HG03469 (cell line): ENCODE results near the gene LNPK.
"Not testable (repeated sequence)": the region's sequence is repeated elsewhere in the genome, so short reads cannot be mapped to it uniquely, and the experiment has no call there.

Experiments
- ATAC-seq: cut with Tn5 transposase; IDR thresholded peaks from one replicate; pipeline ENCODE4 v1.9.1; 2021; ENCODE audit warnings: mild to moderate bottlenecking, moderate library complexity, moderate number of reproducible peaks; ENCODE audit not compliant: unreplicated experiment

Gene LNPK

GRCh38 chr2:175973373-175973772 is 28.7 kb downstream of the LNPK start:
- no peak for ATAC-seq

- ATAC-seq: no peak
Observed at GRCh38 chr2:175966839-175967238, 35.2 kb downstream of the LNPK start.

- no peak for ATAC-seq
Observed at GRCh38 chr2:175965773-175966172, 36.3 kb downstream of the LNPK start.

- ATAC-seq: no peak
Observed at GRCh38 chr2:175964195-175964594, 37.9 kb downstream of the LNPK start.

GRCh38 chr2:175963171-175963570 is 38.9 kb downstream of the LNPK start:
- not testable (repeated sequence) for ATAC-seq

DNA sequence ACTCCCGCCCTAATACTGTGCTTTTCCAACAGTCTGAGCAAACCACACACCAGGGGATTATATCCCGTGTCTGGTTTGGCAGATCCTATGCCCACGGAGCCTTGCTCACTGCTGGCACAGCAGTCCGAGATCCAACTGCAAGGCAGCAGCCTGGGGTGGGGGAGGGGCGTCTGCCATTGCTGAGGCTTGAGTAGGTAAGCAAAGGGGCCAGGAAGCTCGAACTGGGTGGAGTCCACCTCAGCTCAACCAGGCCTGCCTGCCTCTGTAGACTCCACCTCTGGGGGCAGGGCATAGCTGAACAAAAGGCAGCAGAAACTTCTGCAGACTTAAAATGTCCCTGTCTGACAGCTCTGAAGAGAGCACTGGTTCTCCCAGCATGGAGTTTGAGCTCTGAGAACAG is 44.2 kb downstream of the LNPK start:
- ATAC-seq: no peak

DNA sequence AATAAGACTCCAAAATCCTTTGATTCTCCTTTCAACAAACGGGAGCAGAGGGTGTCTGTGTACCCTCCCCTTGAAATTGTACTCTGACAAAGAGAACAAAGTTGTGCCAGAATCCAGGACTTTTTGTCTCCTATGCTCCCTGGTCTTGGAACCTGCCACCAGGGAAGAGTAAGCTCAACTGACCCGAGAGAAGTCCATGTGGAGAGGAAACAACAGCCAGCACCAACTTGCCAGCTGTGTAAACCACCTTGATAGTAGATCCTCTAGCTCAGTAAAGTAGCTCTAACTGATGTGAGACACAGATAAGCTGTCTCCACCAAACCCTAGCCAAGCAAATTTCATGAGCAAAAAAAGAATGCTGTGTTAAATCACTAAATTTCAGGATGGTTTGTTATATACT is 46.9 kb downstream of the LNPK start:
- no peak for ATAC-seq

GRCh38 chr2:175950512-175950911 is 51.6 kb downstream of the LNPK start:
- ATAC-seq: no peak

DNA sequence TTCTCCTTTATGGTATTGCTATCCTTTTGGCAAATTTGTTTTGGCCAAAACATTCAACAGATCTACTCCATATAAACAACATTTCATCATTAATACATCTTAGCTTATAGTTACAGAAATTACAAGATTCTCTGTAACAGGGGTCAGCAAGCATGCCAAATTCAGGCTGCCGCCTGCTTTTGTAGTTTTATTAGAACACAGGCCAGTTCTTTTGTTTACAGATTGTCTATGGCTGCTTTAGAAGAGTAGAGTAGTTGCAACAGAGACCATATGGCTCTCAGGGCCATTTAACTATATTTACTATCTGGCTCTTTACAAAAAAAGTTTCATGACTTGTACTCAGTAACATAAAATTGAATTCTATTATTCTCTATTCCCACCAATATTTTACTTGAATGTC is 53.9 kb downstream of the LNPK start:
- ATAC-seq: no peak

DNA sequence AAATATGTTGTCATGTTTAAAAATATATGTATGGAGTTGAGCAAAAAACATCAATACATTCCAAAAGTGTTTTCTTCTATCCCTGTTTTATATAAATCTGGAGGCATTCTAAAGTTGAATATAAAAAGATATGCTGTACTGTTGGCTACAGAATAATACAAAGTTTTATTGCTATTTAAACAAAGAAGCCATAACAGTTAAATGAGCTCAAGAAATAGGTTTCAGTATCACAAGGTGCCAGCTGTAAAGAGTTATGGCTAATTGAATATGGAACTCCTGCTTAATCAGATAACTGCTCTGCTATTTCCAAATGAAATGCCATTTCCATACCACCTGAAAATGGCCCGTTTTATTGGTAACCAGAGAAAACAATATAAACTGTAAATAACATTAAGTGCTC is 55.0 kb downstream of the LNPK start:
- ATAC-seq: no peak

DNA sequence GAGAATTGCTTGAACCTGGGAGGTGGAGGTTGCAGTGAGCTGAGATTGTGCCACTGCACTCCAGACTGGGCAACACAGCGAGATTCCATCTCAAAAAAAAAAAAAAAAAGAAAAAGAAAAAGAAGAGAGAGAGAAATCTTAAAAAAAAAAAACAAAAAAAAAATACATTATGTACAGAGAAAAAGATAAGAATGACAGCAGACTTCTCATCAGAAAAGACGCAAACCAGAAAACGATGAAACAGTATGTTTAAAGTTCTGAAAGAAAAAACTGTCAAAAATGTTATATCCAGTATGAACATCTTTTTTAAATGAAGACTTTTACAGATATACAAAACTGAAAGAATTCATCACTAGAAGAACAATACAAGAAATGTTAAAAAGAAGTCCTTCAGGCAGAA is 60.4 kb downstream of the LNPK start:
- no peak for ATAC-seq

DNA sequence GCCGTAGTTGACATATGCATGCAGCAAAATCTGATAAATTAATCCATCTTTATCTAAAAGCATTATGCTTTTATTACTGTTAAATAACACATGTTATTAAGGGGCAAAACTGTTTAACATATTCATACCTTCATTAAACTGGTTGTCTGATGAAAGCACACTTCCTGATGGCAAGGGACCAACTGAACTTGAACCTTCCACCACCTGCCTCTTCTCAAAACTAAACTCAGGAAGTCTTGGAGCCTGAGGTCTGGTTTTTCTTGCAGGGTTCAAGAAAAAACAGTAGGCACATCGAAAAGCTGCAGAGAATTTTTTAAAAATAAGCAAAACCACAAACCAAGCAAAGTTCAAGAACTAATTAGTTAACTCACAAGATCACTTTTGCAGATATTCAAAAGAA is 64.9 kb downstream of the LNPK start:
- no peak for ATAC-seq

DNA sequence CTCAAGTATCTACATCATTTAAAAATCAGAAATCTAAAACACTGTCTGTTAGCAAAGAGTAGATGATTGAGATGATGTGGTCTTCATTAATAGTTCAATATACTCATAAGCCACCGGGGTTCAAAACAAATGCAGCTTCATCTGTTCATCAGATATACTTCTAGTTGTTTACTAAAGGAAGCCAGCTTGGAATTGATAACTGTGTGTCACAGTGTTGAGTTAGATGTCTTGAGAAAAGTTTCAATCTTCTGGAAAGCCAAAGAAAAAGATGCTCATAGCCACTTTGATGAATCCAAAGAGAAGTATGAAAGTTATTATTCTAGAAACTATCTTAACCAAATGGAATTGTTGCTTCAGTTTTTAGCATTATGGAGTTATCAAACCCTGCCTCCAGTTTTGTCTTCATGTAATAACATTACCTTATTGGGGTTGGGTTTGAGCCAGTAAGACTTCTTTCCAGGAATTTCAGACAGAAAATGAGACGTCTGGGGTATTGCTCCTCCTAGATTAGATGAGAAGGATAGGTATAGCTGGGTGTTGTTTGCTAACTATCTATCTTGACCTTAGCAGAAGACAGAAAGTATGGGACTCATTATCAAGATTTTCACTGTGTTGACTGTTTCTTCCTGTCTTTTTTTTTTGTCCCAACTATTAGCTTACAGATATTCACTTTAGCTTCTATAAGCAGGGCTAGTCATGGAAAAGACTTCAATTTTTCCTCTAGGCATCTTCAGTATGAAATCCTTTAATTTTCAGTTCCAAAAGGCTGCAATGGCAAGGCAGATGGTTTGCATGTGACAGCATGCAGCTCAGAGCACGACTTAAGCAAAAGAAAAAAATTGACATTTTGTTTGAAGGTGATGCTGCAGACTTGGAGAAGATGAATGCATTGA is 66.5 kb downstream of the LNPK start:
- ATAC-seq: no peak

DNA sequence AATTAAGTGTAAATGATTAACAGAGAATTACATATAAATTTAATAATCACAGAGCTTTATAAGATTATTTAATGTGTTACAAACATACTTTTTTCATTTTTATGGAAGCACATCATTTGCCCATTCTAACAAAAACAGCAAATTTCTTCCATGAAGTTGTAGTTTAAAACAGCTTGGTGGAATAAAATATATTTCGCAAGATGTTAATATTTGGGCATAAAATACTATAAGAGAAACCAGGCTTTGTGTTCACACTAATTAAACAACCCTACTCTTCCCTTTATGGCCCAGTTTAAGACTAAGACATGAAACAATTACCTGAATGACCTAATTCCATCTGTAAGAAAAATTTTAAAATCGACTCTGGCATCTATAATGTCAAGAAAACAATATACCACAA is 69.4 kb downstream of the LNPK start:
- ATAC-seq: no peak

- no peak for ATAC-seq
Observed at GRCh38 chr2:175931805-175932204, 70.3 kb downstream of the LNPK start.

GRCh38 chr2:175930504-175930903 is 71.6 kb downstream of the LNPK start:
- no peak for ATAC-seq

DNA sequence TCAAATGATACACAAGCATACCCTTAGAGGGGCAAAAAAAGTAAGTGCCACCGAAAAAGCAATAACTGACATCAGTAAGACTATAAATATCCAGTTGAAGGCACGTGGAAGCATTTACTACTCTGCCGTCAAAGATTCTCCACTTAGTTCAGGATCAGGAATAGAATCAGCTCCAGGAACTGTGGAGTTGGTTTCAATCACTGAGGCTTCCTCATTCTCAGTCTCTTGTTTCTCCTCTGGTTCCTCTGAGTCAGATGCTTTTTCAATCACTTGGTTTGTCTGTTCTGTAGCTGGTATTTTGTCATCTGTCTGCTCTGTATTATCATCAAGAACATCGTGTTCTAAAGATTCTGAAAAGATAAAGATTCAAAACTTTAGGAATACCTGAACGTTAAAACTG is 72.2 kb downstream of the LNPK start:
- ATAC-seq: no peak

GRCh38 chr2:175926272-175926671 is 75.8 kb downstream of the LNPK start:
- no peak for ATAC-seq

DNA sequence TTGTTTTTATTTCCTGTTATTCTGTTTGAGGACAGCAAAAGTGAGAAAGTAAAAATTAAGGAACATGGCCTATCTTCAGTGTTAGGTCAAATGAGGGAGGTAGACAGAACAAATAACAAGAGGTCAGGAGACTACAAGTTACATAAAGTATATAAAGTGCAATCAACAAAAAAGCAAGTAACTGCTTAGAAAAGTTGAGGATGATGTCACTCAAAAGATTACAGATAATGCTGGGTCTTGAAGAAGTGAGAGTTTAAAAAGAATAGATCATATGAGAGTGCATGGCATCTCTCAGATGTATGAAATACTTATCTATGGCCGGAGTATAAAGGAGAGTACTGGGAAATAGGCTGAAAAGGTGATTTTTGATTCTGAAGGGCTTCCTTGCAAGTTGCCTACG is 79.9 kb downstream of the LNPK start:
- ATAC-seq: no peak

DNA sequence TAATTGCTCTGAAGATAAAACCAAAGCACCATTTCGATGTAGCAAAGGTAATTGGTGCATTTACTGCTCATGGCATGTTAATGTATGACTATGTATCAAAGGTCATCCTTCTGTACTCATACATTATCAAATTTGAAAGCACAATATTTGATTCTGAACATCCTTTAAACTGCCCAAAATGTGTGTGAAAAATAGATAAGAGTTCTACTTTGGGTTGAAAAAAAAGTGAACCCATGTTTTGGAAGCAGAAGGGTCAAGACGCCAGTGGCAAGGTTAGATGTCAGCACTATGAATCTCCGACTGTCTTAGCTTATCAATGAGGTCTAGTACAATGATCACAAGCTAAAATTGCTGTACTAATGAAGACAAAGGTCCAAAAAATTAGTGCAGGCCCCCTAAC is 83.1 kb downstream of the LNPK start:
- ATAC-seq: no peak

DNA sequence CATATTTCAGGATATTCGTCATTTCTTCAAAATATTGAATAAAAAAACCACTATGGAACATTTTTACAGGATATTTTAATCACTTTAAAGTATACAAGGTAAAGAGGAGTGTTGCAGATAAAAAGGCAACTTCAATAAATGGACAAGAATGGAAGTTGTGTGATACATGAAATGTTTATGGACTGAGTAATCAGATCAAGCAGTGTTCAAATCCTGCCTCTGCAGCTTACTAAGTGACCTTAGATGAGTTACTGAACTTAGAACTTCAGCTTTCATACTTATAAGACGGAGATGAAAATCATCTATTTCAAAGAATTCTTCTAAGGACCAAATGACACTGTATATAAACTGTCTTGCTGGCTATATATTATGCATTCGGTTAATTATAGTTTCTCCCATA is 87.2 kb downstream of the LNPK start:
- no peak for ATAC-seq

GRCh38 chr2:175913849-175914743 is 88.0 kb downstream of the LNPK start:
- ATAC-seq: not testable (repeated sequence)
